ENCODE measurements around the gene PRMT2. TPM values are rescaled to one million over a fixed set of nuclear protein-coding genes. Genes with fewer than 3 reads are reported as not detected.

PRMT2 gene
- total and polyA plus RNA-seq, 2 donors (not counting 1 experiment from before 2014, with no cell fraction given) = 152 to 169 TPM

DNA sequence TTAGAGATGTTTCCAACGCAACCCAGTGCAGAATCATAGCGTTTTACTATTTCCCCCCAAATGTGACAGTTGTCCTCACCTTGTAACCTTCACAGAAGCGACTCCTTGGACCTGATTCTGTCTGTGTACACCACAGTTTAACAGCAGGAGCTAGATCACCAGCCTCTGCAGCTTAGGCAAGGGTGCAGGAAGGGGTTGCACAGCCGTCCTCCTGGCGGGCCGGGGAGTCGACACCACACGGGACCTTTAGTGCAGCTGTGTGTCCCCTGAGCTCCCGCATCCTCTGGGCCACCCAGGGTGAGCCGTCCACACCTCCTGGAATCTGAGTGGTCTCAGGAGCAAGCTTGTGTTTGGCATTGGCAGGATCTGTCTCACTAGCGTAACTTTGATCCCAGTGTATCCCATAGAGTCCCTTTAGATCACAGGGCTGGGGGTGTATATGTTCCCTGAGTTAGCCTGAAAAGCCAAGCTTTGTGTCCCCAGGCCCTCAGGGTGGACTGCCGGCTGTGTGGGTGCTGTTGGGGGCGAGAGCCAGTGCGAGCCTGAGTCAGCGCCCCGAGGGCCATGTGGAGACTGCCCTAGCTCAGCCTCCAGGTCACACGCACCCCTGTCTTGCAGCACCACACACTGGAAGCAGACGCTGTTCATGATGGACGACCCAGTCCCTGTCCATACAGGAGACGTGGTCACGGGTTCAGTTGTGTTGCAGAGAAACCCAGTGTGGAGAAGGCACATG, 27.5 kb downstream of the PRMT2 start:
- Histone ChIP-seq H3K4me3 (replicated peaks in 1 of 4; ENCODE audit: control extremely low read depth in 1 of 4, insufficient read depth in 1 of 4, low read depth in 3 of 4, low read length in 4 of 4) (no peak overlapping the region), H3K27me3 (ENCODE audit: control insufficient read depth, insufficient read depth, low read length) (no peaks in the 10 kb centered on the region), H4K20me1 (ENCODE audit: control insufficient read depth, extremely low read depth, insufficient read depth, low read length) (no peaks in the 10 kb centered on the region), H3K4me2 (ENCODE audit: extremely low read depth, insufficient read depth, low read length) (no peak overlapping the region), H3K4me1 (ENCODE audit: control insufficient read depth, extremely low read depth, insufficient read depth, low read length) (no peaks in the 10 kb centered on the region), H2AFZ (ENCODE audit: low read length) (no peak overlapping the region), H3K79me2 (ENCODE audit: control insufficient read depth, insufficient read depth, low read length) (no peaks in the 10 kb centered on the region), H3K9ac (ENCODE audit: insufficient read depth, low read length) (no peak overlapping the region), H3K27ac (ENCODE audit: insufficient read depth, low read length) (no peak overlapping the region), H3K36me3 (ENCODE audit: control insufficient read depth, insufficient read depth, low read length) (peaks cover 7% of the 10 kb centered on the region), H3K9me3 (ENCODE audit: control insufficient read depth, insufficient read depth, low read depth, low read length) (no peaks in the 10 kb centered on the region)
- TF ChIP-seq, protein P1, sequence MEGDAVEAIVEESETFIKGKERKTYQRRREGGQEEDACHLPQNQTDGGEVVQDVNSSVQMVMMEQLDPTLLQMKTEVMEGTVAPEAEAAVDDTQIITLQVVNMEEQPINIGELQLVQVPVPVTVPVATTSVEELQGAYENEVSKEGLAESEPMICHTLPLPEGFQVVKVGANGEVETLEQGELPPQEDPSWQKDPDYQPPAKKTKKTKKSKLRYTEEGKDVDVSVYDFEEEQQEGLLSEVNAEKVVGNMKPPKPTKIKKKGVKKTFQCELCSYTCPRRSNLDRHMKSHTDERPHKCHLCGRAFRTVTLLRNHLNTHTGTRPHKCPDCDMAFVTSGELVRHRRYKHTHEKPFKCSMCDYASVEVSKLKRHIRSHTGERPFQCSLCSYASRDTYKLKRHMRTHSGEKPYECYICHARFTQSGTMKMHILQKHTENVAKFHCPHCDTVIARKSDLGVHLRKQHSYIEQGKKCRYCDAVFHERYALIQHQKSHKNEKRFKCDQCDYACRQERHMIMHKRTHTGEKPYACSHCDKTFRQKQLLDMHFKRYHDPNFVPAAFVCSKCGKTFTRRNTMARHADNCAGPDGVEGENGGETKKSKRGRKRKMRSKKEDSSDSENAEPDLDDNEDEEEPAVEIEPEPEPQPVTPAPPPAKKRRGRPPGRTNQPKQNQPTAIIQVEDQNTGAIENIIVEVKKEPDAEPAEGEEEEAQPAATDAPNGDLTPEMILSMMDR (conservative IDR thresholded peaks at IDR 0.05 in 1 of 2, IDR thresholded peaks at IDR 0.05 in 1 of 2; ENCODE audit: low read depth in 1 of 2, low read length in 2 of 2) = no peak
- TF ChIP-seq EZH2 (IDR thresholded peaks at IDR 0.05; ENCODE audit: low read length, missing control alignments) = no peak
- no peak for DNase-seq (ENCODE audit: low read depth in 2 of 2)

DNA sequence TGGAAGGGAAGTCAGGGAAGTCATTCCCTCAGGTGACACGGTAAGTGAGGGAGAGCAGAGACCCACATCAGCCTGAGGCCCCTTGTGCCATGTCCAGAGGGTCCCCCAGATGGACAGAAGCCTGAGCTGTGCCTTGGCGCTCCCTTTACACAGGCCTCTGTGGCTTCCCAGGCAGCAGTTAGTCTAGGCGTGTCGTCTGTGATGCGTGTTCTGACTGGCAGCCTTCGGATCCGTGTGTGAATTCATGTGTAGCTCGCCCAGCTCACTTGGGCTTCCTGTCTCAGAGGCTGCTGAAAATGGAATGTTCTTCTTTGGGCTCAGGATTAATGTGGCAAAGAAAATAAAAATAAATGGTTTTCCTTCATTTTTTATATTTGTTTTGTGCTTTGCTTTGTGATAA, 28.3 kb downstream of the PRMT2 start:
- no peak overlapping the region for H3K9ac ChIP-seq (ENCODE audit: insufficient read depth, low read length)
- H4K20me1 ChIP-seq (ENCODE audit: control insufficient read depth, extremely low read depth, insufficient read depth, low read length) = no peaks in the 10 kb centered on the region
- H3K79me2 ChIP-seq (ENCODE audit: control insufficient read depth, insufficient read depth, low read length) = no peaks in the 10 kb centered on the region
- no peaks in the 10 kb centered on the region for H3K4me1 ChIP-seq (ENCODE audit: control insufficient read depth, extremely low read depth, insufficient read depth, low read length)
- H3K4me2 ChIP-seq (ENCODE audit: extremely low read depth, insufficient read depth, low read length) = no peak overlapping the region
- H3K27ac ChIP-seq (ENCODE audit: insufficient read depth, low read length) = no peak overlapping the region
- H2AFZ ChIP-seq (ENCODE audit: low read length) = no peak overlapping the region
- no peak for TF ChIP-seq EZH2 (IDR thresholded peaks at IDR 0.05; ENCODE audit: low read length, missing control alignments)
- TF ChIP-seq, protein P1 (conservative IDR thresholded peaks at IDR 0.05 in 1 of 2, IDR thresholded peaks at IDR 0.05 in 1 of 2; ENCODE audit: low read depth in 1 of 2, low read length in 2 of 2) = no peak
- peaks cover 7% of the 10 kb centered on the region for H3K36me3 ChIP-seq (ENCODE audit: control insufficient read depth, insufficient read depth, low read length)
- no peaks in the 10 kb centered on the region for H3K9me3 ChIP-seq (ENCODE audit: control insufficient read depth, insufficient read depth, low read depth, low read length)
- H3K4me3 ChIP-seq (replicated peaks in 1 of 4; ENCODE audit: control extremely low read depth in 1 of 4, insufficient read depth in 1 of 4, low read depth in 3 of 4, low read length in 4 of 4) = no peak overlapping the region
- DNase-seq (ENCODE audit: low read depth in 2 of 2) = no peak
- H3K27me3 ChIP-seq (ENCODE audit: control insufficient read depth, insufficient read depth, low read length) = no peaks in the 10 kb centered on the region

DNA sequence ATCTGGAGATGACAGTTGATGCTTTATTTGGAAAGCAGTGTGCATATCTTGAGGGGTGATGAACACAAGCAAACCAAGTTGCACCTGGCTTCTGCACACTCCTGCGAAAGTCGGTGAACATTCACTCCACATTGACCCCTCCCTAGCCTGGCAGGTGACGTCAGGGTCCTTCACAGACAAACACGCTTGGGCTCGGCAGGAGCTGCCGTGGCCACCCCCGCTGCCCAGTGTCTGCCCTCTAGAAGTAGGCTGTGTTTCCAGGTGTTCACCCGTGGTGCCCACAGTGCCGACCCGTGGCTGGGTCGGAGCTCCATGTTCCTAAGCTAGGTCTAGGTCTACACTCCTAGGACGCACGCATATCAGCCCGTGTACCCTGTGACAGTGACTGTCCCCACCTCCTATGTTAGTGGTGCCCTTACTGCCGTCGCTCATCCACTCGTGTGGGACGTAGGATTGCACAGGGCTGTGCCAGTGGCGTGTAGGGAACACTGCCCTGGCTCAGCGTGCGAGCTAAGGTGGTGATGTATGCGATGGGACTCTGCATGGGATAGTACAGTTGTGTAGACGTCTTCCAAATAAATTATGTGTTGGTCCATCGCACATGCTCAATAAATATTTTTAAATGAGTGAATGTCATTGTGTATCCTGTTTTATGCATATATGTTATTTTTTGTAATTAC, 29.0 kb downstream of the PRMT2 start:
- Histone ChIP-seq H3K9ac (ENCODE audit: insufficient read depth, low read length) (no peak overlapping the region), H3K27ac (ENCODE audit: insufficient read depth, low read length) (no peak overlapping the region), H3K4me1 (ENCODE audit: control insufficient read depth, extremely low read depth, insufficient read depth, low read length) (no peaks in the 10 kb centered on the region), H3K27me3 (ENCODE audit: control insufficient read depth, insufficient read depth, low read length) (no peaks in the 10 kb centered on the region), H3K4me3 (replicated peaks in 1 of 4; ENCODE audit: control extremely low read depth in 1 of 4, insufficient read depth in 1 of 4, low read depth in 3 of 4, low read length in 4 of 4) (no peak overlapping the region), H2AFZ (ENCODE audit: low read length) (no peak overlapping the region), H3K79me2 (ENCODE audit: control insufficient read depth, insufficient read depth, low read length) (no peaks in the 10 kb centered on the region), H3K9me3 (ENCODE audit: control insufficient read depth, insufficient read depth, low read depth, low read length) (no peaks in the 10 kb centered on the region), H4K20me1 (ENCODE audit: control insufficient read depth, extremely low read depth, insufficient read depth, low read length) (no peaks in the 10 kb centered on the region), H3K36me3 (ENCODE audit: control insufficient read depth, insufficient read depth, low read length) (peaks cover 5% of the 10 kb centered on the region), H3K4me2 (ENCODE audit: extremely low read depth, insufficient read depth, low read length) (no peak overlapping the region)
- DNase-seq (ENCODE audit: low read depth in 2 of 2) = no peak
- TF ChIP-seq, protein P1 (conservative IDR thresholded peaks at IDR 0.05 in 1 of 2, IDR thresholded peaks at IDR 0.05 in 1 of 2; ENCODE audit: low read depth in 1 of 2, low read length in 2 of 2) = no peak
- no peak for TF ChIP-seq EZH2 (IDR thresholded peaks at IDR 0.05; ENCODE audit: low read length, missing control alignments)
